IPS-18a (cell line): ENCODE measurements around the gene VWA5B2.

ENCODE experiments used
- H3K27ac ChIP-seq: one replicate; pipeline ENCODE4 v1.5.1; 2013; ENCODE audit warnings: low read length
- H3K27me3 ChIP-seq: one replicate; pipeline ENCODE4 v1.6.1; 2013; ENCODE audit warnings: mild to moderate bottlenecking, low read length; ENCODE audit not compliant: control insufficient read depth, insufficient read depth
- H3K36me3 ChIP-seq: one replicate; pipeline ENCODE4 v1.6.1; 2013; ENCODE audit warnings: low read depth, low read length; ENCODE audit not compliant: control insufficient read depth
- H3K4me1 ChIP-seq: one replicate; pipeline ENCODE4 v1.6.1; 2013; ENCODE audit warnings: low read depth, low read length; ENCODE audit not compliant: control insufficient read depth
- H3K4me3 ChIP-seq: one replicate; pipeline ENCODE4 v1.5.1; 2013; ENCODE audit warnings: low read length
- H3K9ac ChIP-seq: one replicate; pipeline ENCODE4 v1.6.1; 2013; ENCODE audit warnings: mild to moderate bottlenecking, low read length, moderate library complexity
- H3K9me3 ChIP-seq: one replicate; pipeline ENCODE4 v1.6.1; 2013; ENCODE audit warnings: low read depth, low read length; ENCODE audit not compliant: control insufficient read depth

VWA5B2 gene

GRCh38 chr3:184229394-184230080, at the start of gene VWA5B2:
VWA5B2 (plus strand) TSS chr3:184229585; CDS start chr3:184230529, 944 bp downstream.
- Histone ChIP-seq H3K4me1 (no peaks in the 10 kb centered on the region), H3K36me3 (no peaks in the 10 kb centered on the region), H3K27me3 (peaks cover 72% of the 10 kb centered on the region), H3K9ac (no peak within 1 kb of the TSS), H3K4me3 (peak within 1 kb of the TSS; percentile 55), H3K9me3 (no peaks in the 10 kb centered on the region), H3K27ac (no peak within 1 kb of the TSS)

- no peak overlapping the region for H3K4me3 ChIP-seq
- H3K4me1 ChIP-seq, result peaks cover 19% of the 10 kb centered on the region
- no peaks in the 10 kb centered on the region for H3K9me3 ChIP-seq
- no peak overlapping the region for H3K9ac ChIP-seq
- no peak overlapping the region for H3K27ac ChIP-seq
- H3K36me3 ChIP-seq, result peaks cover 75% of the 10 kb centered on the region
- H3K27me3 ChIP-seq, result no peaks in the 10 kb centered on the region
These were observed 49.2 kb upstream of the VWA5B2 start for GRCh38 chr3:184180165-184180564.

GRCh38 chr3:184181596-184181995, 47.8 kb upstream of the VWA5B2 start:
- peaks cover 75% of the 10 kb centered on the region for H3K36me3 ChIP-seq
- H3K27ac ChIP-seq, result no peak overlapping the region
- H3K9ac ChIP-seq, result no peak overlapping the region
- no peak overlapping the region for H3K4me3 ChIP-seq
- H3K27me3 ChIP-seq, result no peaks in the 10 kb centered on the region
- H3K4me1 ChIP-seq, result peaks cover 19% of the 10 kb centered on the region
- no peaks in the 10 kb centered on the region for H3K9me3 ChIP-seq

GRCh38 chr3:184183679-184184078, 45.7 kb upstream of the VWA5B2 start:
- H3K4me1 ChIP-seq, result peaks cover 11% of the 10 kb centered on the region
- peaks cover 66% of the 10 kb centered on the region for H3K36me3 ChIP-seq
- no peak overlapping the region for H3K4me3 ChIP-seq
- no peaks in the 10 kb centered on the region for H3K27me3 ChIP-seq
- H3K9ac ChIP-seq, result no peak overlapping the region
- H3K27ac ChIP-seq, result no peak overlapping the region
- no peaks in the 10 kb centered on the region for H3K9me3 ChIP-seq

GRCh38 chr3:184184546-184185230, 44.7 kb upstream of the VWA5B2 start:
- H3K36me3 ChIP-seq, result peaks cover 66% of the 10 kb centered on the region
- H3K4me3 ChIP-seq, result peak overlapping the region; percentile 88
- H3K4me1 ChIP-seq, result peaks cover 11% of the 10 kb centered on the region
- H3K9ac ChIP-seq, result peak overlapping the region; percentile 62
- no peaks in the 10 kb centered on the region for H3K9me3 ChIP-seq
- H3K27me3 ChIP-seq, result no peaks in the 10 kb centered on the region
- H3K27ac ChIP-seq, result peak overlapping the region; percentile 42

GRCh38 chr3:184185461-184186183, 43.8 kb upstream of the VWA5B2 start:
- peak overlapping the region; percentile 69 for H3K9ac ChIP-seq
- H3K27ac ChIP-seq, result peak overlapping the region; percentile 42
- peak overlapping the region; percentile 88 for H3K4me3 ChIP-seq
- H3K9me3 ChIP-seq, result no peaks in the 10 kb centered on the region
- H3K27me3 ChIP-seq, result no peaks in the 10 kb centered on the region
- H3K36me3 ChIP-seq, result peaks cover 66% of the 10 kb centered on the region
- H3K4me1 ChIP-seq, result peaks cover 11% of the 10 kb centered on the region

- Histone ChIP-seq H3K9ac (peak within 1 kb of the TSS; percentile 69), H3K9me3 (no peaks in the 10 kb centered on the region), H3K4me3 (peak within 1 kb of the TSS; percentile 88), H3K27me3 (no peaks in the 10 kb centered on the region), H3K36me3 (peaks cover 66% of the 10 kb centered on the region), H3K27ac (peak within 1 kb of the TSS; percentile 42), H3K4me1 (peaks cover 11% of the 10 kb centered on the region)
These were observed 43.0 kb upstream of the VWA5B2 start, which contains the start of gene ABCF3 for GRCh38 chr3:184186184-184186901. ABCF3 (plus strand) TSS chr3:184186199; CDS start chr3:184186208, 9 bp downstream.

GRCh38 chr3:184186902-184187207, 42.5 kb upstream of the VWA5B2 start:
- H3K27me3 ChIP-seq, result no peaks in the 10 kb centered on the region
- H3K4me3 ChIP-seq, result peak overlapping the region; percentile 88
- peaks cover 11% of the 10 kb centered on the region for H3K4me1 ChIP-seq
- peak overlapping the region; percentile 69 for H3K9ac ChIP-seq
- peaks cover 64% of the 10 kb centered on the region for H3K36me3 ChIP-seq
- H3K27ac ChIP-seq, result no peak overlapping the region
- H3K9me3 ChIP-seq, result no peaks in the 10 kb centered on the region

- peaks cover 64% of the 10 kb centered on the region for H3K36me3 ChIP-seq
- peaks cover 11% of the 10 kb centered on the region for H3K4me1 ChIP-seq
- H3K4me3 ChIP-seq, result no peak overlapping the region
- H3K27ac ChIP-seq, result no peak overlapping the region
- H3K9me3 ChIP-seq, result no peaks in the 10 kb centered on the region
- H3K27me3 ChIP-seq, result no peaks in the 10 kb centered on the region
- no peak overlapping the region for H3K9ac ChIP-seq
These were observed 41.3 kb upstream of the VWA5B2 start for GRCh38 chr3:184188080-184188479.

- H3K27ac ChIP-seq, result no peak overlapping the region
- H3K9ac ChIP-seq, result no peak overlapping the region
- peaks cover 64% of the 10 kb centered on the region for H3K36me3 ChIP-seq
- peaks cover 11% of the 10 kb centered on the region for H3K4me1 ChIP-seq
- H3K9me3 ChIP-seq, result no peaks in the 10 kb centered on the region
- no peak overlapping the region for H3K4me3 ChIP-seq
- H3K27me3 ChIP-seq, result no peaks in the 10 kb centered on the region
These were observed 40.0 kb upstream of the VWA5B2 start for GRCh38 chr3:184189421-184189820.

- no peaks in the 10 kb centered on the region for H3K27me3 ChIP-seq
- H3K4me1 ChIP-seq, result no peaks in the 10 kb centered on the region
- no peak overlapping the region for H3K4me3 ChIP-seq
- H3K36me3 ChIP-seq, result peaks cover 70% of the 10 kb centered on the region
- no peaks in the 10 kb centered on the region for H3K9me3 ChIP-seq
- H3K27ac ChIP-seq, result no peak overlapping the region
- no peak overlapping the region for H3K9ac ChIP-seq
These were observed 36.5 kb upstream of the VWA5B2 start for GRCh38 chr3:184192889-184193288.
